ENCODE measurements around the gene HOXD12.

DNA sequence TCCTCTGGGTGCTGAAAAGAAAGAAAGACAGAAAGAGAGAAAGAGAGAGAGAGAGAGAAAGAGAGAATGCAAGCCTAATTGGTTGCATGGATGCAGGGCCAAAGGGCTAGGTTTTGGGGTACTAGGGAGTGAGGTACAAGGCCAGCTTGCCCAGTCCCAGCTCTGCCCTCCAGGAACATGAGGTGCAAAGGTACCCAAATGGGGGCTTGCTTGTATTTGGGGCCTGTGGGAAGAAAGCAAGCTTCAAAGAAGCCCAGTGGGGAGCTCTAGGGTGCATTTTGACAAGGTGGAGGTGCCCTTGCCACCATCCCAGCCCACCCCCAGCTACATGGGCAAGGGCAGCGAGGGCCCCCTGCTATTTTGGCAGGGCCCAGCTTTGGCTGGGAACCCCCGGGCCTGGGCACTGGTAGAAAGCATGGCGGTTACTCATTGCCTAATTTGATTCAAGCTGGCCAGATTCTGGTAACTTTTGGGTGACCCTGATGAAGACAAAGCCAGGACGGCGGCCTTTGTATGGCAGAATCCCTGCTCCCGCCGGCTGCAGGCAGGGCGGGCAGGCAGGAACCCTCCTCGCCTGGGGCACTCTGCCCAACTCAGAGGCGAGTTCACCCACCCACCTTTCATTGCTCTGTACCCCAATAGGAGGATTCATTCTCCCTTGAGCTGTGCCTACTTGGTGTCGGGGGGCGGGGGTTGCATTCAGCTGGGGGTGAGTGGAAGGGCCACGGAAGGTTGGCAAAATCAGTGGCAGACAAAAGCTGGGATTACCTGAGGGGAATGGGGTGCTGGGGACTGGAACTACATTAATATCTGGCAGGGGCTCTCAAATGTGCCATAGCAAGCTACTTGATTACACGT, 51.2 kb downstream of the HOXD12 start:
- TF ChIP-seq POLR2A (IDR thresholded peaks at IDR 0.05) (no peak), EP300 (IDR thresholded peaks at IDR 0.05) (no peak)
- TF ChIP-seq, protein P1, sequence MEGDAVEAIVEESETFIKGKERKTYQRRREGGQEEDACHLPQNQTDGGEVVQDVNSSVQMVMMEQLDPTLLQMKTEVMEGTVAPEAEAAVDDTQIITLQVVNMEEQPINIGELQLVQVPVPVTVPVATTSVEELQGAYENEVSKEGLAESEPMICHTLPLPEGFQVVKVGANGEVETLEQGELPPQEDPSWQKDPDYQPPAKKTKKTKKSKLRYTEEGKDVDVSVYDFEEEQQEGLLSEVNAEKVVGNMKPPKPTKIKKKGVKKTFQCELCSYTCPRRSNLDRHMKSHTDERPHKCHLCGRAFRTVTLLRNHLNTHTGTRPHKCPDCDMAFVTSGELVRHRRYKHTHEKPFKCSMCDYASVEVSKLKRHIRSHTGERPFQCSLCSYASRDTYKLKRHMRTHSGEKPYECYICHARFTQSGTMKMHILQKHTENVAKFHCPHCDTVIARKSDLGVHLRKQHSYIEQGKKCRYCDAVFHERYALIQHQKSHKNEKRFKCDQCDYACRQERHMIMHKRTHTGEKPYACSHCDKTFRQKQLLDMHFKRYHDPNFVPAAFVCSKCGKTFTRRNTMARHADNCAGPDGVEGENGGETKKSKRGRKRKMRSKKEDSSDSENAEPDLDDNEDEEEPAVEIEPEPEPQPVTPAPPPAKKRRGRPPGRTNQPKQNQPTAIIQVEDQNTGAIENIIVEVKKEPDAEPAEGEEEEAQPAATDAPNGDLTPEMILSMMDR (IDR thresholded peaks at IDR 0.05) = no peak
